ENCODE results near the gene KIF6. TPM values are rescaled to one million over a fixed set of nuclear protein-coding genes. Genes with fewer than 3 reads are reported as not detected.

KIF6 gene
- total RNA-seq, 2 experiments from 2014 or later: not detected

GRCh38 chr6:39638126-39638822 lies 86.9 kb downstream of the KIF6 start:
- no peak for TF ChIP-seq CTCF (IDR thresholded peaks at IDR 0.05)
- Histone ChIP-seq H3K4me1 (ENCODE audit: insufficient read depth, low read length) (no peaks in the 10 kb centered on the region), H3K27ac (ENCODE audit: low read depth in 1 of 2, low read length in 2 of 2) (no peak overlapping the region), H3K4me3 (ENCODE audit: low read length) (no peak overlapping the region), H3K27me3 (ENCODE audit: control insufficient read depth in 1 of 2, insufficient read depth in 2 of 2, low read length in 2 of 2) (peaks cover 0 to 5% of the 10 kb centered on the region in 2 experiments), H3K36me3 (ENCODE audit: insufficient read depth, low read length) (no peaks in the 10 kb centered on the region), H3K9me3 (ENCODE audit: control insufficient read depth in 1 of 2, insufficient read depth in 1 of 2, low read length in 2 of 2) (no peaks in the 10 kb centered on the region)
- intact Hi-C loops (cut with DNase I, micrococcal nuclease): no loop called here
- Mint-ChIP-seq H3K4me1 (ENCODE audit: low read depth) (no peaks in the 10 kb centered on the region), H3K4me3 (no peak overlapping the region), H3K27ac (no peak overlapping the region), H3K36me3 (ENCODE audit: low read depth) (no peaks in the 10 kb centered on the region), H3K9me3 (no peaks in the 10 kb centered on the region), H3K27me3 (peaks cover 32% of the 10 kb centered on the region)
- DNase-seq (no peak), ATAC-seq (ENCODE audit: poor library complexity) (no peak)
- POLR2A ChIA-PET: no interaction called here
- CTCF ChIA-PET: no interaction called here

- H3K4me1 Mint-ChIP-seq (ENCODE audit: low read depth): no peaks in the 10 kb centered on the region
- H3K36me3 ChIP-seq (ENCODE audit: insufficient read depth, low read length): no peaks in the 10 kb centered on the region
- TF ChIP-seq CTCF (IDR thresholded peaks at IDR 0.05): no peak
- ATAC-seq (ENCODE audit: poor library complexity) (no peak), DNase-seq (no peak)
- no peak overlapping the region for H3K27ac Mint-ChIP-seq
- H3K27me3 ChIP-seq (ENCODE audit: control insufficient read depth in 1 of 2, insufficient read depth in 2 of 2, low read length in 2 of 2): peaks cover 0 to 5% of the 10 kb centered on the region in 2 experiments
- no peaks in the 10 kb centered on the region for H3K9me3 ChIP-seq (ENCODE audit: control insufficient read depth in 1 of 2, insufficient read depth in 1 of 2, low read length in 2 of 2)
- no peaks in the 10 kb centered on the region for H3K36me3 Mint-ChIP-seq (ENCODE audit: low read depth)
- H3K4me1 ChIP-seq (ENCODE audit: insufficient read depth, low read length): no peaks in the 10 kb centered on the region
- no peak overlapping the region for H3K4me3 Mint-ChIP-seq
- no peak overlapping the region for H3K27ac ChIP-seq (ENCODE audit: low read depth in 1 of 2, low read length in 2 of 2)
- POLR2A ChIA-PET: no interaction called here
- intact Hi-C loops (cut with DNase I, micrococcal nuclease): no loop called here
- H3K9me3 Mint-ChIP-seq: no peaks in the 10 kb centered on the region
- CTCF ChIA-PET: interaction anchor here (1.3 kb wide), 1 partner anchor 10 kb away, joined by 3 read pairs; no protein-coding TSS in a partner anchor
- H3K4me3 ChIP-seq (ENCODE audit: low read length): no peak overlapping the region
- H3K27me3 Mint-ChIP-seq: peaks cover 27% of the 10 kb centered on the region
These were observed 90.4 kb downstream of the KIF6 start for GRCh38 chr6:39634646-39635341.

- no peak for ATAC-seq (ENCODE audit: poor library complexity)
These were observed 100.0 kb downstream of the KIF6 start for GRCh38 chr6:39625209-39625608.

More at GRCh38 chr6:39625209-39625608, 100.0 kb downstream of the KIF6 start:
- Histone ChIP-seq H3K9me3 (ENCODE audit: control insufficient read depth in 1 of 2, insufficient read depth in 1 of 2, low read length in 2 of 2) (no peaks in the 10 kb centered on the region), H3K27ac (ENCODE audit: low read depth in 1 of 2, low read length in 2 of 2) (no peak overlapping the region), H3K27me3 (ENCODE audit: control insufficient read depth in 1 of 2, insufficient read depth in 2 of 2, low read length in 2 of 2) (no peaks in the 10 kb centered on the region), H3K4me1 (ENCODE audit: insufficient read depth, low read length) (no peaks in the 10 kb centered on the region), H3K36me3 (ENCODE audit: insufficient read depth, low read length) (no peaks in the 10 kb centered on the region), H3K4me3 (ENCODE audit: low read length) (no peak overlapping the region)
- Mint-ChIP-seq H3K9me3 (no peaks in the 10 kb centered on the region), H3K4me1 (ENCODE audit: low read depth) (no peaks in the 10 kb centered on the region), H3K4me3 (no peak overlapping the region), H3K27me3 (peaks cover 41% of the 10 kb centered on the region), H3K36me3 (ENCODE audit: low read depth) (no peaks in the 10 kb centered on the region), H3K27ac (no peak overlapping the region)
- intact Hi-C loops (cut with DNase I, micrococcal nuclease): no loop called here
- TF ChIP-seq CTCF (IDR thresholded peaks at IDR 0.05): no peak
- DNase-seq: no peak
- POLR2A ChIA-PET: no interaction called here
- CTCF ChIA-PET: interaction anchor here (1.1 kb wide), 1 partner anchor 10 kb away, joined by 3 read pairs; no protein-coding TSS in a partner anchor
